IPS-NIHi7 (cell line): ENCODE measurements around the gene CAPZA3.
"Not testable (repeated sequence)": the region's sequence is repeated elsewhere in the genome, so short reads cannot be mapped to it uniquely, and the experiment has no call there.

Source experiments
- DNase-seq: peaks from one replicate; pipeline ENCODE4 v3.0.0; 2012; ENCODE audit warnings: mixed read lengths; ENCODE audit errors: extremely low spot score

CAPZA3 gene

DNA sequence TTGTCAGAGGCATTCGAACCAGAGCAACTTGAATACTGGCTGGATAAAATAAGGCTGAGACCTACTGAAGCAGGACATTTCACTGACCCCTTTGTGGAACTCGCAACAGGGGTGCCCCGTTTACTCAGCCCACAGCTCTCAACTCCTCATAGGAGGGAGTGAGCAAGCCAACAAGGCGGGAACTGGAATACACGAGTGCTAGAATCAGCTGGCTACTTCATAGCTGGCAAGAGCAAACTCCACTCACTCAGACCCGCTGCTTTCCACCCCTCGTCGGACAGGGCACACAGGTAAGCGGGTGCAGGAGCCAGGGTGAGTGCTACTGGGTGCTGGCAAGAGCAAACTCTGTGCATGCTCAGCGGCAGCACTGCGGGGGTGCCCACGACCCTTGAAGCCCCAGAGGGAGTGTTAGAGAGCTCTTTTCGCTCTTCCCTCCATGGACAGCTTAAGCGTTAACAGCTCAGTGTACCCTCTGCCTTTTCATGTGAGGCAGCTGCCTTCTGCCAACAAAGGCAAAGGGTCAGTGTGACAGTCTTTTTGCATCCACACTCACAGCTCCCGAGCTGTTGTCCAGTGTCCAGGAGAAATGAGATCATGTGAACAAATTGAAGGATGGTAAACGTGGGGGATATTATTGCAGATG, 15.7 kb downstream of the CAPZA3 start:
- DNase-seq = peak; percentile 18

DNA sequence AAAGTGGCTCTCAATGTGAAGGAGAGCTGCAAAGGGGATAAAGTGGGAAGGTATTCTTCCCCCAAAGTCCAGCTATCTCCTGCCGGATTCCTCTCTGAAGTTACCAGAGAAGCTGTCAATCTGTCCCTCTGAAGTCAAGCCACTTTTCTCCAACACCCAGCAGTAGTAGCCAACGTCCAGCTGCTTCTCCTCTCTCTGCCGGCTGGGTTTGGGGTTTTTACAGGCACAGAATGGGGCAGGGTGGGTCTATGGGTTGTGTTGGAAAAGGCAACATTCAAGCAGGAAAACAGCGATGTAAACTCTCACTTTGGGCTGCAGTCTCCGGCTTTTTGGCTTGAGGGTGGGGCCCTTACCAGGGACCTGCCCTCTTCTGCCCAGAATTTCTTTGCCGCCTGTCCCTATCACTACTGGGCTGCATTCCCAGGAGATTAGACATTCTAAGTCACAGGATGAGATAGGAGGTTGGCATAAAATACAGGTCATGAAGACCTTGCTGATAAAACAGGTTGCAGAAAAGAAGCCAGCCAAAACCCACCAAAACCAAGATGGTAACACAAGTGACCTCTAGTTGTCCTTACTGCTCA, 16.3 kb downstream of the CAPZA3 start:
- DNase-seq = no peak

- DNase-seq = no peak
Observed at GRCh38 chr12:18755341-18755740, 17.4 kb downstream of the CAPZA3 start.

GRCh38 chr12:18766479-18766878, 28.6 kb downstream of the CAPZA3 start:
- not testable (repeated sequence) for DNase-seq

DNA sequence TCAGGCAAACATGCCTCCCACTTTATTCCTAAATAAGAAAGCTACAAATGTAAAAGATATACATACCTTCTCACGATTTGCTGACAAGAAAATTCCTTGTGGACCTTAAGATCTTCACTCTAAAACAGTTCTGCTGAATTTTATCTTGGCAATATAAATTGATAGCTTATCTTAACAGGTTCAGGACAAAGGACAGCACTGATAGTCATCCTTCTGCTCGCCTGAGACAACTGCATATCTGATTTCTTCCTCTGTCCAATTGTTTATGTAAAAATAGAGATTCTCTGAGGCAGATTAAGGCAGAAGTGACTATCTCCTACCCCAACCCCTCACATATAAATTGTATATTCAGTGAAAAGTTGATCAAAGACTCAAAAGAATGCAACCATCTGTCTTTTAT, 44.9 kb downstream of the CAPZA3 start:
- DNase-seq = no peak

DNA sequence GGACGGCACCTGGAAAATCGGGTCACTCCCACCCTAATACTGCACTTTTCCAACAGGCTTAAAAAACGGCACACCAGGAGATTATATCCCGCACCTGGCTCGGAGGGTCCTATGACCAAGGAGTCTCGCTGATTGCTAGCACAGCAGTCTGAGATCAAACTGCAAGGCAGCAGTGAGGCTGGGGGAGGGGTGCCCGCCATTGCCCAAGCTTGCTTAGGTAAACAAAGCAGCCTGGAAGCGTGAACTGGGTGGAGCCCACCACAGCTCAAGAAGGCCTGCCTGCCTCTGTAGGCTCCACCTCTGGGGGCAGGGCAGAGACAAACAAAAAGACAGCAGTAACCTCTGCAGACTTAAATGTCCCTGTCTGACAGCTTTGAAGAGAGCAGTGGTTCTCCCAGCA, 47.5 kb downstream of the CAPZA3 start:
- not testable (repeated sequence) for DNase-seq
